ENCODE data around the gene PALD1.

Gene PALD1

GRCh38 chr10:70498970-70499835, 20.6 kb downstream of the PALD1 start:
- no peak overlapping the region for H3K4me3 ChIP-seq (ENCODE audit: low read length)
- TF ChIP-seq ZNF274 (IDR thresholded peaks at IDR 0.05; ENCODE audit: low read depth, low read length): no peak

DNA sequence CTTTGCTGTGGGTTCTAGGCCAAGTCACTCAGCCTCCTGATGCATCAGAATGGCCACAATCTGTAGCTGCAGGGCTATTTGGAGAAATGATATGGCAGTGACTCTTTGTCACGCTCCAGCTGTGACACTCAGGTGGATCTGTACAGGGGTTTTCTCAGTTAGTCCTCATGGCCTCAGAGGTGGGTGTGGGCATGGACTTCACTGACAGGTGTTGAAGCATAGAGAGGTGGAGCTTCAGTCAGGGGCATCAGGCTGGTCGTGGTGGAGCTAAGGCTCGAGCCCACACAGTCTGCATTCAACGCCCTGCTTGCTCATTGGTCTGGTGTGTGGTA, 21.2 kb downstream of the PALD1 start:
- TF ChIP-seq ZNF274 (IDR thresholded peaks at IDR 0.05; ENCODE audit: low read depth, low read length): no peak
- no peak overlapping the region for H3K4me3 ChIP-seq (ENCODE audit: low read length)

DNA sequence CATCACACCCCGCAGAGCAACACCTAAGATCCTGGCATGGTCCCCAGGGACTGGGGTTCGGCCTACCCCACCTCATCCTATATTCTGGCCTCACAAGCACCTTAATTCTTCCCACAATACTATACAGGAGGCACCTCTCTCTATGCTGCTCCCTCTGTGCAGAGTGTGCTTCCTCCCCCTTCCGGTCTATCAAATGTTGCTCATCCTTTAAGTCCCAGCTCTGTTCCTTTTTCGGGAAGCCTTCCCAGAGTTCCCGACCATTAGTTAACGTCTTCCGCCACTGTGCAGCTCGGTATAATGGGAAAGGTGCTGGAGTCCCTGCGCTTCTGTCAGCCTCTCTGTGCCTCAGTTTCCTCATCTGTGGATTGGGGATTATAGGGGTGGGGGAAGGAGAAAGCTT, 21.8 kb downstream of the PALD1 start:
- no peak overlapping the region for H3K4me3 ChIP-seq (ENCODE audit: low read length)
- no peak for TF ChIP-seq ZNF274 (IDR thresholded peaks at IDR 0.05; ENCODE audit: low read depth, low read length)

DNA sequence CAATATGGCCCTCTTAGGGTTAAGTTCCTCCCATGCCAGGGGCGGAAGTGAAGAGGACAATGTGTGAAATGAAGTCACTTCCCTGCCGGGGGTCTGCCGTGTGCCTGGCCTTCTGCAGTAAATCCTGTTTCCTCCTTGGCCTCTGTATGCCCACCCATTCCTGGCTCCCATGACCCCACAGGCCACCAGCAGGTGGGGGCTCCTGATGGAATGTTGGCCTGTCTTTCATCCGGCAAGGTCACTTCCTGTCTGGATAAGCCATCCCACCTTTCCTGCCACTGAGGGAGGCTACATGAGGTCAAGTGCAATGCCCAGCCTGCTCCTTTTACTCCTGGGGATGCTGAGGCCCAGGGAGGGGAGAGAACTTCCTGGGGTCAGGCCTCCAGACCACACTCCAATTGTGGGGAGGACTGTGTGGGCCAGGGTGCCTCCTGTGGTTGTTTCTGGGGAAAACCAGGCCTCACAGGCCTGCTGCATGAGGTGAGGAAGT, 22.3 kb downstream of the PALD1 start:
- H3K4me3 ChIP-seq (ENCODE audit: low read length): no peak overlapping the region
- no peak for TF ChIP-seq ZNF274 (IDR thresholded peaks at IDR 0.05; ENCODE audit: low read depth, low read length)

DNA sequence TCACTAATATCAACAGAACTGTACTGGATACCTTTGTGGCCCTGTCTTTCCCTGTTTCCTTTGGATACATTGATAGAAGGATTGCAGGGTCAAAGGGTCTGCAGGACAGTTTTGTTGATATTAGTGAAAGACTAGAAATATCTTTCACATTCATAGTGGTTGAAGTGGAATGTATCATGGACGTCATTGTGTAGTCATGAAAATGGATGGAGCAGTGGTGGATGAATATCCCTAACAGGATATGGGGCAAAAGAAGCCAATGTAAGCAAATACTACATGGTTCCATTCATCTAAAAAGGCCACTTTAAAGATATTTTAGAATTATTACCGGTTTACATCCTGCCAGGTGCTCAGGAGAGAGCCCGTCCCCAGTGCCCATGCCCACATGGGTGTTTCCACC, 23.8 kb downstream of the PALD1 start:
- no peak overlapping the region for H3K4me3 ChIP-seq (ENCODE audit: low read length)
- no peak for TF ChIP-seq ZNF274 (IDR thresholded peaks at IDR 0.05; ENCODE audit: low read depth, low read length)

- no peak overlapping the region for H3K4me3 ChIP-seq (ENCODE audit: low read length)
- no peak for TF ChIP-seq ZNF274 (IDR thresholded peaks at IDR 0.05; ENCODE audit: low read depth, low read length)
These were observed 25.2 kb downstream of the PALD1 start for GRCh38 chr10:70503776-70504175.

DNA sequence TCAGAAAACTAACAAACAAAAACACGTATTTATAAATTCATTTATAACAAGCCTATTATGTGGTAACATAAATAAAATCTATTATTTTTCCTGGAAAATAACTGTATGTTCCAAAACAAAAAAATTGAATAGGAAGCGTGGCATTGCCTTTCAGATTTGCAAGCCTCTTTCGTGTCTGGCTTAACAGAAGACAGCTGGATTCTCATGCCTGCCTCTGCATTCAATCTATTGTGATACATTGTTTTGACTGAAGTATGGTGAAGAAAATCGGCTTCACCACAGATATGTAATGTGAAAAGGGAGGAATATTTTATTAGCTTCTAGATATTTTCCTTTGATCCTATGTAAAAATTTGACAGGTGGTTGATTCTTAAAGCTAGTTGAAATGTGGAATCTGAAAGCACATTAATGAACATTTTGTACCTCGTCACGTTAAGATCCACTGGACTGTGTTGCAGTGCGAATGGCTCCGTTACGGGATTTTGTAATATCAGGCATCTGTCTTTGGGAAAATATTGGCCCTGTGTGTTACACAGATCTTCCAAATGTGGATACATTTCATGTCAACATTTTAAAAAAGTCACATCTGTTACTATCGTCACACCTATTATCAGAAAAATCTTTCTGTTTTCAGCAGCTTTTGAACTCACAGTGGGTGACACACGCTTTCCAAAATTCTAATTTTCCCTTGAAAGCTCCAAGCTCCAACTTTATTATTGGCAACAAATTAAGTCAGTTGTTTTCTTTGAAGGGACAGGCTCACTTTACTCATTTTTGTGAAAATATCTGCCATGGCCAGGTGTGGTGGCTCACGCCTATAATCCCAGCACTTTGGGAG, 26.2 kb downstream of the PALD1 start:
- no peak for TF ChIP-seq ZNF274 (IDR thresholded peaks at IDR 0.05; ENCODE audit: low read depth, low read length)
- H3K4me3 ChIP-seq (ENCODE audit: low read length): no peak overlapping the region

- TF ChIP-seq ZNF274 (IDR thresholded peaks at IDR 0.05; ENCODE audit: low read depth, low read length): no peak
- no peak overlapping the region for H3K4me3 ChIP-seq (ENCODE audit: low read length)
These were observed 27.3 kb downstream of the PALD1 start for GRCh38 chr10:70505908-70506307.

DNA sequence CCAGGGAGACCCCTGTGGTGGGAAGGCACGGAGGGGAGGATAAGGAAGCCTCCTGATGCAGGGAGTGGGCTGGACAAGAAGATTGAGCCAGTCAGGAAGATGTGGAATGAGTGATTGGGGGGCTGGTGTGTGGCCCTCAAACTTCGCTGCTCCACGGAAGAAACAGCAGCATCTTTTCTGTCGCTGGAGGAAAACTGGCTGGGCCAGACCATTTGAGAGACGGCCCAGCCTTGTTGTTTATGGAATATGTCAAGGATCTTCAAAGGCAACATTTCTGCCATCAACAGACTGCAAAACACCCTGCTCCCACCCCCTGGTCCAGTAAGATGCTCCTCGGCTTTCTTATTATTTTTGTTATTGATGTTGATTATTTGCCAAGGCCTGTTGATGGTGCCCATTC, 29.4 kb downstream of the PALD1 start:
- no peak for TF ChIP-seq ZNF274 (IDR thresholded peaks at IDR 0.05; ENCODE audit: low read depth, low read length)
- no peak overlapping the region for H3K4me3 ChIP-seq (ENCODE audit: low read length)

DNA sequence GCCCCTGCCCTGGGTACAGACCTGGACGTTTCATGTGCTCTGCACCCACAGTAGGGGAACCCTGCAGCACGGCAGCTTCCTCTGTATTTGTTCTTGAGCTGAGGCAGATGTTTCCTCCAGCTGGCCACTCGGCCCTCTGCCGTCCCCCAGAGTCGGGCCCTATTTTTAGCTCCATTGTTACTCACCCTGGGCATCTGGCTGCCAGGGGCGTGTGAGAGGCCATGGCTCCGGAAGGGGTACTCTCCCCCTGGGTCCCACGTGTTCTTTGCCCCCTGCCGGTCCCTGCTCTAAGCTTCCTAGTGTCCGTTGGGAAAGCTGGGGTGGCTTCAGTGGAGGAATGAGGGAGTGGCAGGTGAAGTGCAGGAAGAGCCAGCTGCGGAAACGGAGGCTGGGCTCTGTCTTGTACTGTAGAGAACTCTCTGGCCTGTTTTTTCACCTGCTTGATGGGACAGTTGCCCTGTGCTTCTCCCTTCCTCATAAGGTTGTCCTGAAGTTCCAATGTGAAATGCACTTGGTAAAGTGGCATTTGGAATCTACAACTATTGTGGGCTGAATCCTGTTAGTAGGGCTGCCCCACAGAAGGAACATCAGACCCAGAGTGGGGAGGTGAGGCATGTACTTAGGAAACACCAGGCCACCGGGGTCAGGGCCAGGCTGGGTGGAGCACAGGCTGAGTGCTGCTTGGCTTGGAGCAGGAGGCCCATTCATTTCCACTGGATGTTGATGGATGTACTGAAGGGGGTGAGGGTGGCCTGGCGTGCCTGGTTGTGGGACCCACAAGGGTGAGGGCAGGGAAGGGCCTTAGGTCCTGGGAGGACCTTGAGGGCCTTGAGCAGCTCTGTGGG, 30.6 kb downstream of the PALD1 start:
- no peak overlapping the region for H3K4me3 ChIP-seq (ENCODE audit: low read length)
- no peak for TF ChIP-seq ZNF274 (IDR thresholded peaks at IDR 0.05; ENCODE audit: low read depth, low read length)

GRCh38 chr10:70509757-70510147, 31.2 kb downstream of the PALD1 start:
- no peak overlapping the region for H3K4me3 ChIP-seq (ENCODE audit: low read length)
- no peak for TF ChIP-seq ZNF274 (IDR thresholded peaks at IDR 0.05; ENCODE audit: low read depth, low read length)

DNA sequence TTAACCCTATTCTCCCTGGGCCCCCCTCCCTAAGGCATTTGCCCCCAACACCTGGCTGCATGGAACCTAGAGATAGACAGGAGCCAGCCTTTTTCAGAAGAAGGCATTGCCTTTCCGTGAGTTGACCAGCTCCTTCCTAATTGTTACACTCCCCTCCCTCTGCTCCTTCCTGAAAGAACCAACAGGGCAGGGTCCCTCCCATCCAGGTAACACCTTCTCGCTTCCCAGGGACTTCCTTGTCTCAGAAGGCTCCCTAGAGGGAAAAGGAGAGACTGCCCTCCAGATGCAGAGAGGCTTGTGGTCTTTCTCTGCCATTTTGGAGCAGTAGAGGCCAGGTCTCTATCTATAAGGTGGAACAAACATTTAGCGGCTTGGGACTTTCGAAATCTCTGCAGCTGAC, 31.9 kb downstream of the PALD1 start:
- no peak overlapping the region for H3K4me3 ChIP-seq (ENCODE audit: low read length)
- no peak for TF ChIP-seq ZNF274 (IDR thresholded peaks at IDR 0.05; ENCODE audit: low read depth, low read length)

GRCh38 chr10:70510904-70511303, 32.3 kb downstream of the PALD1 start:
- TF ChIP-seq ZNF274 (IDR thresholded peaks at IDR 0.05; ENCODE audit: low read depth, low read length): no peak
- H3K4me3 ChIP-seq (ENCODE audit: low read length): no peak overlapping the region

DNA sequence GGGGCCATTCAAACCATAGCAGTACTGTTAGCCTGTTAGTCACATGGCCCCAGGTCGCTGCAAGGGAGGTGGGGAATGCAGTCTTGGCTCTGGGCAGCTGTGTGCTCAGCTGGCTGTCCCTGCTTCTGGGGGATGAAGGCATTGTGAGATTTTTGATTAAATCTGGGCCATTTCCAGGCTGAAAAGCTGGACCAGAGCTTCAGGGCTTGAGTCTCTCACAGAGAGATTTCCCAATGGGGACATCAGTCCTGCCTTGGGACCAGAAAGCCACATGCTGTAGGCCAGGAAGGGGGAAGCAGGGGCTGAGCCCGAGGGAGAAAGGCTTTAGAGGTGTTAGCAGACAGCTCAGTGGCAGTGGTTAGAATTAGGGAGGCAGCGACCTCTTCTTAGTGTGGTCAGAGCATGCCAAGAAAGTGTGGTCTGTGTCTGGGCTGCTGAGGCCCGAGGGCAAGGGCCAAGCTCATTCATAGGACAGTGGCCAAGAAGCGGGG, 33.6 kb downstream of the PALD1 start:
- no peak for TF ChIP-seq ZNF274 (IDR thresholded peaks at IDR 0.05; ENCODE audit: low read depth, low read length)
- no peak overlapping the region for H3K4me3 ChIP-seq (ENCODE audit: low read length)
